ENCODE measurements around the gene FAM200C. TPM values are rescaled to one million over a fixed set of nuclear protein-coding genes. Genes with fewer than 3 reads are reported as not detected.

Gene FAM200C
- polyA plus RNA-seq, 3 donors = 0.08 to 0.39 TPM; not detected in 1

DNA sequence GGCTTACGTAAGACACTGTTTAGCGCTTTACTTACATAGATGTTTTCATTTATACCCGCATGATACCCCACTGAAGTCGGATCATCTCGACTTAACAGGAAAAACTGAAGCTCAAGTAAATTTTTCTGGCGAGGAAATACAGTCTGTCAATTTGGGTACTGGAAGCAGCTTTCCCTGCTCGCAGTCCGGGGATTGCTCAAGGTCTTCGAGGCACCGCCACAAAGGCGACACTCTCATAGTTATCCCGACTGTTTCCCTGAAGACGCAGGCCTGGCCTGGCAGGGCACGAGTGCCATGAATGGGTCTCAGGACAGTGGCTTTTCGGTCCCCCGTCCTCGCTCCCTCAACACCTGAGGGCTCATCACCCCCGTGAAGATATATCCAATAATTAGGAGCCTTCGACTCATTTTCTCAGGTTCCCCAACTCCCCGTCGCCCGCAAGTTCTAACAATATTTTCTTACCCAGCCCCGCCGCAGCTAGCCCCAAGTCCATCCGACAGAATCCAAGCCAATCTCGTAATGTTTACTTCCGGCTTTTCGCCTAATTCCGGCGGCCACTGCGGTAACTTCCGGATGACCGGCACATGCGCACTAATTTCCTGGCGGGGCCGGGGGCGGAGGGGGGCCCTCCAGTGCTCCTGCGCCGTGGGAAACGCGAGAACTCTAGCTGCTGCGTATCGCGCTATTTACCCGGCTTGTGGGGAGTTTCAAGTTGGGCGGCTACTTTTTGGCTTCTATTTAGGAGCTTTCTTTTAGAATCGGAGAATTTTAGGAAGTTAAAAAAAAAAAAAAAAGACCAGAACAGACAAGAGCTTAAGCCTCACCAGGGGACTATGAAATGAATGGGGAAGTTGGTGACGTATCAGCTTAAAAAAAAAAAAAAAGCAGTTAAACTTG lies 19.0 kb upstream of the FAM200C start, which contains the start of gene SLU7:
TSS of gene SLU7 (minus strand) at position 521 of the 897 bp plus-strand sequence. CDS start 3,787 bp downstream, outside the sequence.
- H3K27ac ChIP-seq (ENCODE audit: low read depth in 1 of 2, low read length in 2 of 2) = peak within 1 kb of the TSS; percentile 88 to 98
- intact Hi-C loops (cut with micrococcal nuclease) = loop anchor here in 1 of 2 donors (5.0 kb wide), 1 partner anchor 302 kb away; the partner anchor contains the start of gene PWWP2A
- no peak for TF ChIP-seq CTCF (IDR thresholded peaks at IDR 0.05)
- peaks cover 50% of the 10 kb centered on the region for H3K4me1 Mint-ChIP-seq
- peak; percentile 90 to 96 (median 95) for DNase-seq
- peaks cover 15 to 24% of the 10 kb centered on the region in 2 donors for H3K36me3 ChIP-seq (replicated peaks in 1 of 2; ENCODE audit: control insufficient read depth in 1 of 2, insufficient read depth in 2 of 2, low read length in 2 of 2)
- H3K4me2 ChIP-seq (replicated peaks; ENCODE audit: extremely low read depth, low read length, poor library complexity, severe bottlenecking) = peak within 1 kb of the TSS; percentile 90
- no peaks in the 10 kb centered on the region for H3K9me3 ChIP-seq (replicated peaks in 1 of 2; ENCODE audit: control insufficient read depth in 1 of 2, insufficient read depth in 1 of 2, low read length in 2 of 2)
- H3K9ac ChIP-seq (ENCODE audit: insufficient read depth, low read length, poor library complexity, severe bottlenecking) = peak within 1 kb of the TSS; percentile 93
- WGBS (ENCODE audit: insufficient coverage) = under 1% methylated on average over 39 of the region's 48 CpGs
- H3K4me3 ChIP-seq (replicated peaks in 1 of 3; ENCODE audit: low read depth in 2 of 3, low read length in 3 of 3) = peak within 1 kb of the TSS; percentile 62 to 98 (median 96)
- H3K36me3 Mint-ChIP-seq = peaks cover 17 to 26% of the 10 kb centered on the region in 2 donors
- H3K27me3 ChIP-seq (ENCODE audit: control insufficient read depth in 2 of 2, insufficient read depth in 2 of 2, low read length in 2 of 2) = no peaks in the 10 kb centered on the region
- peaks cover 24% of the 10 kb centered on the region for H4K20me1 ChIP-seq (ENCODE audit: insufficient read depth, low read length)
- peaks cover 33 to 57% of the 10 kb centered on the region in 2 donors for H3K4me1 ChIP-seq (ENCODE audit: control insufficient read depth in 1 of 2, insufficient read depth in 2 of 2, low read length in 2 of 2)
- H2AFZ ChIP-seq (ENCODE audit: insufficient read depth, low read depth, low read length, poor library complexity, severe bottlenecking) = peak within 1 kb of the TSS; percentile 74
- peaks cover 75% of the 10 kb centered on the region for H3K79me2 ChIP-seq (ENCODE audit: insufficient read depth, low read length)
- no peaks in the 10 kb centered on the region for H3K27me3 Mint-ChIP-seq (ENCODE audit: low read depth in 3 of 3)
- H3K4me3 Mint-ChIP-seq = peak within 1 kb of the TSS; percentile 95 to 99
- peak within 1 kb of the TSS; percentile 94 to 100 (median 99) for H3K27ac Mint-ChIP-seq
- H3K9me3 Mint-ChIP-seq = no peaks in the 10 kb centered on the region

DNA sequence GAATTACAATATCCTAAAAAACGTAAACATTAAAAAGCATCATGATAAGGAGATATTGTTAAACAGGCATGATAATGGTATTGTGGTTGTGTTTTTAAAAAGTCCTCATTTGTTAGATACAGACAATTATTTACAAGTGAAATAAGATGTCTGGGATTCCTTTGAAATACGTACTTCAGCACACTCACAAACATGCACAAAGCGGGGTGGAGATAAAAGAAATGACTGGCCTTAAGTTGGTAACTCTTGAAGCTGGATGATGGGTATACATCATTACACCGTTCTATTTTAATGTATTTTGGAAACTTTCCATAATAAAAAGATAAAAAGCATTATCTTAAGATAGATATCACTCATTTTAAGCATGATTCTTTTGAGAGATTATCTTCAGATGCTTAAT lies 1.0 kb downstream of the FAM200C start:
- Histone ChIP-seq H3K79me2 (ENCODE audit: insufficient read depth, low read length) (peaks cover 12% of the 10 kb centered on the region), H4K20me1 (ENCODE audit: insufficient read depth, low read length) (no peaks in the 10 kb centered on the region), H3K4me2 (replicated peaks; ENCODE audit: extremely low read depth, low read length, poor library complexity, severe bottlenecking) (no peak overlapping the region), H3K4me1 (ENCODE audit: control insufficient read depth in 1 of 2, insufficient read depth in 2 of 2, low read length in 2 of 2) (peaks cover 10 to 14% of the 10 kb centered on the region in 2 donors), H3K27me3 (ENCODE audit: control insufficient read depth in 2 of 2, insufficient read depth in 2 of 2, low read length in 2 of 2) (no peaks in the 10 kb centered on the region), H3K4me3 (replicated peaks in 1 of 3; ENCODE audit: low read depth in 2 of 3, low read length in 3 of 3) (peak overlapping the region in 1 of 3 experiments; percentile 93), H3K36me3 (replicated peaks in 1 of 2; ENCODE audit: control insufficient read depth in 1 of 2, insufficient read depth in 2 of 2, low read length in 2 of 2) (peaks cover 21 to 27% of the 10 kb centered on the region in 2 donors), H3K27ac (ENCODE audit: low read depth in 1 of 2, low read length in 2 of 2) (no peak overlapping the region), H3K9me3 (replicated peaks in 1 of 2; ENCODE audit: control insufficient read depth in 1 of 2, insufficient read depth in 1 of 2, low read length in 2 of 2) (no peaks in the 10 kb centered on the region), H3K9ac (ENCODE audit: insufficient read depth, low read length, poor library complexity, severe bottlenecking) (no peak overlapping the region), H2AFZ (ENCODE audit: insufficient read depth, low read depth, low read length, poor library complexity, severe bottlenecking) (no peak overlapping the region)
- Mint-ChIP-seq H3K9me3 (no peaks in the 10 kb centered on the region), H3K4me1 (peaks cover 14% of the 10 kb centered on the region), H3K36me3 (peaks cover 18 to 20% of the 10 kb centered on the region in 2 donors), H3K27me3 (ENCODE audit: low read depth in 3 of 3) (peaks cover 0 to 2% (median 0%) of the 10 kb centered on the region in 3 donors), H3K27ac (peak overlapping the region in 1 of 7 donors; percentile 75), H3K4me3 (no peak overlapping the region)
- intact Hi-C loops (cut with micrococcal nuclease) = no loop called here
- WGBS (ENCODE audit: insufficient coverage) = no CpG with 5 or more reads among the region's 4 CpGs
- no peak for DNase-seq
- TF ChIP-seq CTCF (IDR thresholded peaks at IDR 0.05) = no peak

All from CD14-positive monocyte (primary cell).